SK-N-SH (cell line): ENCODE results near the gene KCTD11. TPM values are rescaled to one million over a fixed set of nuclear protein-coding genes. Genes with fewer than 3 reads are reported as not detected.

Experiments
- CTCF ChIA-PET: fragments of 300-600, 350-600 bp; formaldehyde crosslinking; extraction: SDS; loops from one replicate; lab custom pipeline; 2021; lab: Yijun Ruan, JAX
- POLR2A ChIA-PET: fragments of 350-600 bp; sonication (Branson Sonifier 250); formaldehyde crosslinking; extraction: SDS; loops from one replicate; lab custom pipeline; 2020; ENCODE audit warnings: antibody characterized with exemption, inconsistent platforms; lab: Yijun Ruan, JAX
- DNase-seq: peaks from one replicate; pipeline ENCODE4 v3.0.0; 2012
- H2AFZ ChIP-seq: fragments of 200-600 bp; sonication (generic); 2 replicates; pipeline ENCODE4 v1.8.1; 2016; ENCODE audit warnings: antibody characterized with exemption, mild to moderate bottlenecking, low read depth
- H3F3A ChIP-seq: fragments of 200-600 bp; sonication (generic); replicated peaks from 2 replicates; pipeline ENCODE3; 2016; ENCODE audit warnings: antibody characterized with exemption, mild to moderate bottlenecking; ENCODE audit not compliant: insufficient read depth
- H3K27ac ChIP-seq, 2 experiments: fragments of 200-500 bp in 1 of 2; fragments of 200-600 bp in 1 of 2; sonication (Bioruptor generic) in 1 of 2; sonication (generic), shearing (Covaris generic) in 1 of 2; 2 replicates each; pipeline versions ENCODE4 v1.5.1 to v1.6.1; 2014 to 2016; ENCODE audit warnings: low read depth in 2 of 2, inconsistent platforms in 1 of 2, low read length in 1 of 2, mild to moderate bottlenecking in 1 of 2, mixed read lengths in 1 of 2
- H3K27me3 ChIP-seq: fragments of 200-600 bp; sonication (generic), shearing (Covaris generic); 2 replicates; pipeline ENCODE4 v1.6.1; 2016; ENCODE audit warnings: mixed run types; ENCODE audit not compliant: insufficient read depth
- H3K36me3 ChIP-seq, 2 experiments: fragments of 200-500 bp in 1 of 2; fragments of 200-600 bp in 1 of 2; sonication (Bioruptor generic) in 1 of 2; sonication (generic) in 1 of 2; replicated peaks in 1 of 2; 2 replicates each; pipeline versions ENCODE3 to v1.5.1; 2014 to 2016; ENCODE audit warnings: low read length in 1 of 2, mild to moderate bottlenecking in 1 of 2; ENCODE audit not compliant: insufficient read depth in 2 of 2, control insufficient read depth in 1 of 2
- H3K4me1 ChIP-seq, 2 experiments: fragments of 200-500 bp in 1 of 2; fragments of 200-600 bp in 1 of 2; sonication (Bioruptor generic) in 1 of 2; sonication (generic), shearing (Covaris generic) in 1 of 2; 2 replicates each; pipeline versions ENCODE4 v1.5.1 to v1.6.1; 2014 to 2016; ENCODE audit warnings: low read depth in 1 of 2, low read length in 1 of 2, mixed run types in 1 of 2; ENCODE audit not compliant: insufficient read depth in 2 of 2, control insufficient read depth in 1 of 2
- H3K4me2 ChIP-seq: fragments of 200-600 bp; sonication (generic), shearing (Covaris generic); 2 replicates; pipeline ENCODE4 v1.6.1; 2017; ENCODE audit warnings: mixed run types
- H3K4me3 ChIP-seq, 2 experiments: fragments of 200-500 bp in 1 of 2; fragments of 200-600 bp in 1 of 2; sonication (Bioruptor generic) in 1 of 2; sonication (generic), shearing (Covaris generic) in 1 of 2; 2 replicates each; pipeline versions ENCODE4 v1.5.1 to v1.8.1; 2014 to 2016; ENCODE audit warnings: low read depth in 2 of 2, inconsistent platforms in 1 of 2, low read length in 1 of 2, mild to moderate bottlenecking in 1 of 2, mixed read lengths in 1 of 2, moderate library complexity in 1 of 2
- H3K79me2 ChIP-seq: fragments of 200-600 bp; sonication (generic); 2 replicates; pipeline ENCODE4 v1.8.1; 2017; ENCODE audit warnings: mild to moderate bottlenecking; ENCODE audit not compliant: insufficient read depth
- H3K9ac ChIP-seq: fragments of 200-600 bp; sonication (generic); 2 replicates; pipeline ENCODE4 v1.6.1; 2017; ENCODE audit warnings: mixed run types
- H3K9me2 ChIP-seq: fragments of 200-600 bp; sonication (generic); 2 replicates; pipeline ENCODE4 v1.6.1; 2017; ENCODE audit warnings: mixed run types
- H3K9me3 ChIP-seq: fragments of 200-600 bp; sonication (generic); 2 replicates; pipeline ENCODE4 v1.6.1; 2017; ENCODE audit warnings: mixed run types, mild to moderate bottlenecking, moderate library complexity
- H4K20me1 ChIP-seq: fragments of 200-600 bp; sonication (generic); 2 replicates; pipeline ENCODE4 v1.6.1; 2017; ENCODE audit warnings: mild to moderate bottlenecking, mixed run types; ENCODE audit not compliant: insufficient read depth
- RAD21 ChIP-seq: IDR thresholded peaks from 2 replicates; pipeline ENCODE4 v1.6.1; 2012; ENCODE audit warnings: mild to moderate bottlenecking, low read length
- SIN3A ChIP-seq: IDR thresholded peaks from 2 replicates; pipeline ENCODE4 v1.6.1; 2012; ENCODE audit warnings: low read depth, mild to moderate bottlenecking, low read length, moderate library complexity, borderline replicate concordance
- SMC3 ChIP-seq: IDR thresholded peaks from 2 replicates; pipeline ENCODE4 v1.6.1; 2012; ENCODE audit warnings: low read depth, low read length, improper control_type of control experiment
- TCF12 ChIP-seq: IDR thresholded peaks from 2 replicates; pipeline ENCODE4 v1.4.0; 2012
- WGBS: methylation state at CpG from one replicate; pipeline ENCODE4 v1.1.6; 2017; ENCODE audit warnings: low lambda C conversion rate; 5-methylcytosine and 5-hydroxymethylcytosine counted together
- polyA plus RNA-seq, 3 experiments: library from polyadenylated mRNA; depleted of rRNA; stranded (reverse); fragments of >200 nt; gene quantifications; 2 replicates each; pipeline ENCODE4 v1.2.3, GENCODE V29; 2012
- TF ChIP-seq, protein P1 (sequence below): fragments of 200-600 bp; sonication (generic); IDR thresholded peaks from 2 replicates; pipeline ENCODE4 v1.6.1; 2017; ENCODE audit warnings: antibody characterized with exemption, mild to moderate bottlenecking, moderate library complexity

Gene KCTD11
- polyA plus RNA-seq, 1 of the 3 experiments (the other 2 are of a cell fraction) = 9.5 TPM

DNA sequence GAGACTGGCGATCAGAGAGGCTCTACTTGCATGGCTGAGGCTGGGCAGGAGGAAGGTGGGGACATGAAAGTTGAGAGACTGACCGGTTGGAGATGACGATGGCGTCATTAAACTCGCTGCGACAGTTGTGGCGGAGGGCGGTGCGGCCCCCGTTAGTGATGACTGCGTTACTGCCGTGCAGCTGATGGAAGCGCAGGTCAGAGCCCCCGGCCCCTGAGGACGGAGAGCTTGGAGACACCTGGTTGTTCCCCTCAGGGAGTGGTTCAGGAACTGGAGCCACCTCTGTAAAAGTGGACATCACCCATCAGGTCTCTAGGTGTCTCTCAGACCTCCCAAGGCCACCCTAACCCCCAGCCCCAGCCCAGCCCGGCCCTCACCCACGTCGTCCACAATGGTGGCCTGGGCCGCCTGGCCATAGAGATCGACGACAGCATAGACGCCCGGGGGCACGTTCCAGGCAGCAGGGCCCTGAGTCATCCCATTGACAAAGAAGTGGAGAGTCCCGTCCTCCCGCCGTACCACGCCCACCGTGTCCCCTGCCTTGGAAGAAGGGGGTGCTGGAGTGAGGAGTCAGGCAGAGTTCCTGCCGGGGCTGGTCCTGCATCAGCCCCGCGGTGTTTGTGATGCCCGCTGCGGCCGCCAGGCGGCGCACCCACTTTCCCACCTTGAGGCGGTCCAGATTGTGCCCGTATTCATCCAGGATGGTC lies 28.1 kb upstream of the KCTD11 start:
- H2AFZ ChIP-seq = no peak overlapping the region
- H3K4me2 ChIP-seq = no peak overlapping the region
- no peak overlapping the region; a peak in 1 of 4 replicates for H3K4me3 ChIP-seq
- H3K4me1 ChIP-seq = peaks cover 0 to 7% of the 10 kb centered on the region in 2 experiments; a peak in 1 of 4 replicates
- no peak for TF ChIP-seq SIN3A
- no peak for TF ChIP-seq TCF12
- peak; percentile 57 for TF ChIP-seq RAD21
- peak; percentile 71 for TF ChIP-seq SMC3
- TF ChIP-seq, protein P1, sequence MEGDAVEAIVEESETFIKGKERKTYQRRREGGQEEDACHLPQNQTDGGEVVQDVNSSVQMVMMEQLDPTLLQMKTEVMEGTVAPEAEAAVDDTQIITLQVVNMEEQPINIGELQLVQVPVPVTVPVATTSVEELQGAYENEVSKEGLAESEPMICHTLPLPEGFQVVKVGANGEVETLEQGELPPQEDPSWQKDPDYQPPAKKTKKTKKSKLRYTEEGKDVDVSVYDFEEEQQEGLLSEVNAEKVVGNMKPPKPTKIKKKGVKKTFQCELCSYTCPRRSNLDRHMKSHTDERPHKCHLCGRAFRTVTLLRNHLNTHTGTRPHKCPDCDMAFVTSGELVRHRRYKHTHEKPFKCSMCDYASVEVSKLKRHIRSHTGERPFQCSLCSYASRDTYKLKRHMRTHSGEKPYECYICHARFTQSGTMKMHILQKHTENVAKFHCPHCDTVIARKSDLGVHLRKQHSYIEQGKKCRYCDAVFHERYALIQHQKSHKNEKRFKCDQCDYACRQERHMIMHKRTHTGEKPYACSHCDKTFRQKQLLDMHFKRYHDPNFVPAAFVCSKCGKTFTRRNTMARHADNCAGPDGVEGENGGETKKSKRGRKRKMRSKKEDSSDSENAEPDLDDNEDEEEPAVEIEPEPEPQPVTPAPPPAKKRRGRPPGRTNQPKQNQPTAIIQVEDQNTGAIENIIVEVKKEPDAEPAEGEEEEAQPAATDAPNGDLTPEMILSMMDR = peak; percentile 82
- no peaks in the 10 kb centered on the region for H3K9me2 ChIP-seq
- no peak overlapping the region for H3K27ac ChIP-seq
- DNase-seq = peak; percentile 90
- H3K36me3 ChIP-seq = peaks cover 5 to 61% of the 10 kb centered on the region in 2 experiments
- WGBS = 86% methylated on average over 26 of the region's 39 CpGs
- ChIA-PET CTCF (interaction anchor here (0.6 to 8.4 kb wide), 12 partner anchors 8 to 237 kb away, joined by 3 to 55 read pairs (median 4); partner anchors contain the start of genes ACAP1, GPS2 and SENP3), POLR2A (no interaction called here)
- H3K79me2 ChIP-seq = peaks cover 17% of the 10 kb centered on the region; the same call in 1 of the 2 replicates
- H3K9ac ChIP-seq = no peak overlapping the region
- H3K27me3 ChIP-seq = no peaks in the 10 kb centered on the region
- H3K9me3 ChIP-seq = no peaks in the 10 kb centered on the region
- no peaks in the 10 kb centered on the region for H4K20me1 ChIP-seq
- no peaks in the 10 kb centered on the region for H3F3A ChIP-seq

GRCh38 chr17:7324438-7324779 lies 27.6 kb upstream of the KCTD11 start:
- Histone ChIP-seq H3K9me2 (no peaks in the 10 kb centered on the region), H3F3A (no peaks in the 10 kb centered on the region), H3K4me3 (no peak overlapping the region; a peak in 1 of 4 replicates), H3K79me2 (peaks cover 17% of the 10 kb centered on the region; the same call in 1 of the 2 replicates), H4K20me1 (no peaks in the 10 kb centered on the region), H3K4me2 (no peak overlapping the region), H3K27me3 (no peaks in the 10 kb centered on the region), H3K9ac (no peak overlapping the region), H3K27ac (no peak overlapping the region), H2AFZ (no peak overlapping the region), H3K4me1 (peaks cover 0 to 7% of the 10 kb centered on the region in 2 experiments; a peak in 1 of 4 replicates), H3K9me3 (no peaks in the 10 kb centered on the region), H3K36me3 (peaks cover 5 to 58% of the 10 kb centered on the region in 2 experiments)
- no peak for DNase-seq
- ChIA-PET CTCF (interaction anchor here (0.6 to 8.4 kb wide), 17 partner anchors 9 to 279 kb away, joined by 3 to 55 read pairs (median 4); partner anchors contain the start of genes ACAP1, DVL2, GPS2 and SENP3), POLR2A (no interaction called here)
- 78% methylated on average over 3 of the region's 3 CpGs for WGBS
- no peak for TF ChIP-seq SIN3A
- TF ChIP-seq, protein P1 = 0 out of 2 replicates have a peak, but pooled peaks have one; percentile 33
- TF ChIP-seq, all 33 proteins: peak for 1
